Measurements from ENCODE around the gene PPP2R2C.
A peak's percentile ranks its signal among the peaks of the same experiment; 100 is the strongest.

PPP2R2C gene

GRCh38 chr4:6367371-6367851, 105.0 kb downstream of the PPP2R2C start:
- Mint-ChIP-seq H3K27me3 (ENCODE audit: low read depth, poor library complexity) (peaks cover 45% of the 10 kb centered on the region), H3K4me3 (no peak overlapping the region)

GRCh38 chr4:6366581-6366980, 105.8 kb downstream of the PPP2R2C start:
- no peak overlapping the region for H3K27ac Mint-ChIP-seq
- TF ChIP-seq, protein P1, sequence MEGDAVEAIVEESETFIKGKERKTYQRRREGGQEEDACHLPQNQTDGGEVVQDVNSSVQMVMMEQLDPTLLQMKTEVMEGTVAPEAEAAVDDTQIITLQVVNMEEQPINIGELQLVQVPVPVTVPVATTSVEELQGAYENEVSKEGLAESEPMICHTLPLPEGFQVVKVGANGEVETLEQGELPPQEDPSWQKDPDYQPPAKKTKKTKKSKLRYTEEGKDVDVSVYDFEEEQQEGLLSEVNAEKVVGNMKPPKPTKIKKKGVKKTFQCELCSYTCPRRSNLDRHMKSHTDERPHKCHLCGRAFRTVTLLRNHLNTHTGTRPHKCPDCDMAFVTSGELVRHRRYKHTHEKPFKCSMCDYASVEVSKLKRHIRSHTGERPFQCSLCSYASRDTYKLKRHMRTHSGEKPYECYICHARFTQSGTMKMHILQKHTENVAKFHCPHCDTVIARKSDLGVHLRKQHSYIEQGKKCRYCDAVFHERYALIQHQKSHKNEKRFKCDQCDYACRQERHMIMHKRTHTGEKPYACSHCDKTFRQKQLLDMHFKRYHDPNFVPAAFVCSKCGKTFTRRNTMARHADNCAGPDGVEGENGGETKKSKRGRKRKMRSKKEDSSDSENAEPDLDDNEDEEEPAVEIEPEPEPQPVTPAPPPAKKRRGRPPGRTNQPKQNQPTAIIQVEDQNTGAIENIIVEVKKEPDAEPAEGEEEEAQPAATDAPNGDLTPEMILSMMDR (IDR thresholded peaks at IDR 0.05) = no peak
- peaks cover 4% of the 10 kb centered on the region for H3K9me3 Mint-ChIP-seq
- no peaks in the 10 kb centered on the region for H3K4me1 Mint-ChIP-seq
- H3K36me3 Mint-ChIP-seq (ENCODE audit: low read depth) = no peaks in the 10 kb centered on the region
- peaks cover 48% of the 10 kb centered on the region for H3K27me3 Mint-ChIP-seq (ENCODE audit: low read depth, poor library complexity)
- no peak overlapping the region for H3K4me3 Mint-ChIP-seq
- no peak for DNase-seq

More at GRCh38 chr4:6367371-6367851, 105.0 kb downstream of the PPP2R2C start:
- Mint-ChIP-seq H3K9me3 (peaks cover 4% of the 10 kb centered on the region), H3K36me3 (ENCODE audit: low read depth) (no peaks in the 10 kb centered on the region), H3K27ac (no peak overlapping the region), H3K4me1 (no peaks in the 10 kb centered on the region)
- no peak for DNase-seq
- TF ChIP-seq, protein P1 (IDR thresholded peaks at IDR 0.05) = no peak

GRCh38 chr4:6365545-6366086, 106.8 kb downstream of the PPP2R2C start:
- TF ChIP-seq, protein P1 (IDR thresholded peaks at IDR 0.05) = no peak
- DNase-seq = no peak
- H3K4me3 Mint-ChIP-seq = no peak overlapping the region

GRCh38 chr4:6364581-6364980, 107.8 kb downstream of the PPP2R2C start:
- Mint-ChIP-seq H3K4me1 (no peaks in the 10 kb centered on the region), H3K27me3 (ENCODE audit: low read depth, poor library complexity) (peaks cover 65% of the 10 kb centered on the region), H3K4me3 (no peak overlapping the region), H3K9me3 (peaks cover 4% of the 10 kb centered on the region), H3K36me3 (ENCODE audit: low read depth) (no peaks in the 10 kb centered on the region), H3K27ac (no peak overlapping the region)
- DNase-seq = no peak
- TF ChIP-seq, protein P1 (IDR thresholded peaks at IDR 0.05) = no peak

More at GRCh38 chr4:6365545-6366086, 106.8 kb downstream of the PPP2R2C start:
- Mint-ChIP-seq H3K4me1 (no peaks in the 10 kb centered on the region), H3K27me3 (ENCODE audit: low read depth, poor library complexity) (peaks cover 57% of the 10 kb centered on the region), H3K36me3 (ENCODE audit: low read depth) (no peaks in the 10 kb centered on the region), H3K9me3 (peaks cover 4% of the 10 kb centered on the region), H3K27ac (no peak overlapping the region)

DNA sequence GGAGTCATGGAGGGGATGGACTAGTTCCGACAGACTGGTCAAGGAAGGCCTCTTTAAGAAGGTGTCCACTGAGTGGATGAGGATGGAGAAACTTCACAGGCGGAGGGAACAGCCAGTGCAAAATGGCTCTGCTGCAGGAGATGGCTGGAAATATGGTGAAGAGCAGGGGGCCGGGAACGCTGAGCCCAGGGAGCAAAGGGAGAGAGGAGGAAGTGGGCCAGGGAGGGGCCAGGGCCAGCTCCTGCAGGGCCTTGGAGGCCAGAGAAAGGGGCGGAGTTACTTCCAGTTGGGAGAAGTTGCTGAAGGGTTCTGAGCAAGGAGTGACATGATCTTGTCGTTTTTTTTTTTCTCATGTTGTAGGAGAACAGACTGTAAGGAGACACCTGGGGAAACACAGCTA, 108.3 kb downstream of the PPP2R2C start:
- H3K27ac Mint-ChIP-seq = no peak overlapping the region
- no peak overlapping the region for H3K4me3 Mint-ChIP-seq
- no peak for DNase-seq
- TF ChIP-seq, protein P1 (IDR thresholded peaks at IDR 0.05) = no peak
- no peaks in the 10 kb centered on the region for H3K36me3 Mint-ChIP-seq (ENCODE audit: low read depth)
- H3K9me3 Mint-ChIP-seq = peaks cover 4% of the 10 kb centered on the region
- H3K27me3 Mint-ChIP-seq (ENCODE audit: low read depth, poor library complexity) = peaks cover 66% of the 10 kb centered on the region
- H3K4me1 Mint-ChIP-seq = no peaks in the 10 kb centered on the region

DNA sequence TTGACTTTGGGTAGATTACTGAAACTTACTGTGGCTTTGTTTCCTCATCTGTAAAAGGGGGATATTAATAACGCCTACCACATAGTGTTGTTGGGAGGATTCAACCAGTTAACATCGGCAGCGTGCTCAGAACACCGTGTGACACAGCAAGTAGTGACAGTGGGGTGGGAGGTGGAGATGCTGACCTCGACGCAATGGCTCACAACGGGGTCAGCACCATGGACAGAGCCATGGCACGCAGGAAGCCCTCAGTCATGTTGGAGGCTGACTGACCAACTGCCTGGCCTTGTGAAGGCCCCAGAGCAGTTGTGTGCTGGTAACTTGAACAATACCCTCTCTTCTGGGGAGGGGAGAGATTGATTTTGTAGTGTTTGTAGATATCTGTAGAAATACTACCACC, 109.5 kb downstream of the PPP2R2C start:
- Mint-ChIP-seq H3K4me3 (no peak overlapping the region), H3K27me3 (ENCODE audit: low read depth, poor library complexity) (peaks cover 66% of the 10 kb centered on the region), H3K9me3 (peaks cover 4% of the 10 kb centered on the region), H3K36me3 (ENCODE audit: low read depth) (no peaks in the 10 kb centered on the region), H3K4me1 (no peaks in the 10 kb centered on the region), H3K27ac (no peak overlapping the region)
- peak; percentile 91 for DNase-seq
- TF ChIP-seq, protein P1 (IDR thresholded peaks at IDR 0.05) = no peak
